Muscle of leg (tissue), 11 donors: Measurements from ENCODE around the gene TNNC2. TPM values are rescaled to one million over a fixed set of nuclear protein-coding genes. Genes with fewer than 3 reads are reported as not detected.

Source experiments
- DNase-seq: peaks from one replicate; pipeline ENCODE4 v3.0.0; 2013
- H3K27ac ChIP-seq: one replicate; pipeline ENCODE4 v1.5.1; 2013; ENCODE audit warnings: mild to moderate bottlenecking, low read length, control low read depth
- H3K27me3 ChIP-seq: one replicate; pipeline ENCODE4 v1.6.1; 2013; ENCODE audit warnings: low read length; ENCODE audit not compliant: control insufficient read depth, insufficient read depth
- H3K36me3 ChIP-seq: one replicate; pipeline ENCODE4 v1.6.1; 2013; ENCODE audit warnings: low read length; ENCODE audit not compliant: control insufficient read depth, insufficient read depth
- H3K4me1 ChIP-seq: one replicate; pipeline ENCODE4 v1.6.1; 2013; ENCODE audit warnings: low read length; ENCODE audit not compliant: control insufficient read depth, insufficient read depth
- H3K4me3 ChIP-seq: one replicate; pipeline ENCODE4 v1.5.1; 2013; ENCODE audit warnings: low read length, control low read depth
- H3K9me3 ChIP-seq: replicated peaks from 2 replicates; pipeline ENCODE4 v1.6.1; 2013; ENCODE audit warnings: low read depth, low read length; ENCODE audit not compliant: control insufficient read depth
- WGBS: methylation state at CpG from one replicate; pipeline ENCODE4 v1.1.5; 2013; ENCODE audit warnings: missing lambda C conversion rate; ENCODE audit not compliant: insufficient coverage; 5-methylcytosine and 5-hydroxymethylcytosine counted together
- polyA plus RNA-seq, 8 donors: library from polyadenylated mRNA; unstranded; fragments of 120-200 nt; gene quantifications; one replicate each; pipeline versions ENCODE4 v1.2.1 to v1.2.3, GENCODE V29; 2013; ENCODE audit warnings: inconsistent platforms in 1 of 8, low replicate concordance in 1 of 8; ENCODE audit not compliant: insufficient read length in 8 of 8, insufficient read depth in 1 of 8
- total RNA-seq: library from RNA; stranded (reverse); fragments of 120-200 nt; gene quantifications from one replicate; pipeline ENCODE4 v1.2.4, GENCODE V29; 2013

Gene TNNC2
- total and polyA plus RNA-seq, 9 donors, result 3,151 to 8,511 (median 6,530) TPM

DNA sequence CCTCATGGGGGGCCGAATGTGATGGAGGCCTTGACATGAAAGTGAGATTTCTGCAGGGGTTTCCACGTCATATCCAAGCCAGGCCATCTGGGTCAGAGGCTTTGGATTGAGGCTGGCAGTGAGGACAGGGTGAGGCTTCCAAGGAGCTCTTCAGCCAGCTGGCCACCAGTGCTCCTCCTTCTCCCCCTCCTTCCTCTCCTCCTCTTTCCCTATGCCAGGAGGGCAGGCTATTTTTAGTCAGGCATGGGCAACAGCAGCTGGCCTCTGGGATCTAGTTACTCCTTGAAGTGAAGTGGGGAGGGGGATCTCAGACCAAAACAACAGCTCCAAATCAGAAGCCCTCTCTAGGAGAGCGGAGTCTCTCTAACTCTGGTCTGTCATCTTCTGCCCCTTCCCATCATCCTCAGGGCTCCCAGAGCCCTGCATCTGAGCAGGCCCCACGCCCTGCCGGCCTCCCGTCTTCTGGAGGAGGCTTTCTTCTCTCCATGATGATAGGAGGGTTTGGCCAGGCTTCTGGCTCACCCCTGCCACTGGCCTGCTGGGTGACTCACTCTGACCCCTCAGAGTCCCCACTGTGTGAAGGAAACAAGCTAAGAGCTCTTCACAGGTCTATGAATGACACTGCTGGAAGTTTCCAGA, 612 bp downstream of the TNNC2 start:
- WGBS, result 33% methylated on average over 1 of the region's 6 CpGs
- no peaks in the 10 kb centered on the region for H3K9me3 ChIP-seq
- peak overlapping the region; percentile 96 for H3K27ac ChIP-seq
- H3K36me3 ChIP-seq, result peaks cover 27% of the 10 kb centered on the region
- peaks cover 51% of the 10 kb centered on the region for H3K4me1 ChIP-seq
- peak overlapping the region; percentile 57 for H3K4me3 ChIP-seq
- DNase-seq, result peak; percentile 86
- peaks cover 24% of the 10 kb centered on the region for H3K27me3 ChIP-seq

DNA sequence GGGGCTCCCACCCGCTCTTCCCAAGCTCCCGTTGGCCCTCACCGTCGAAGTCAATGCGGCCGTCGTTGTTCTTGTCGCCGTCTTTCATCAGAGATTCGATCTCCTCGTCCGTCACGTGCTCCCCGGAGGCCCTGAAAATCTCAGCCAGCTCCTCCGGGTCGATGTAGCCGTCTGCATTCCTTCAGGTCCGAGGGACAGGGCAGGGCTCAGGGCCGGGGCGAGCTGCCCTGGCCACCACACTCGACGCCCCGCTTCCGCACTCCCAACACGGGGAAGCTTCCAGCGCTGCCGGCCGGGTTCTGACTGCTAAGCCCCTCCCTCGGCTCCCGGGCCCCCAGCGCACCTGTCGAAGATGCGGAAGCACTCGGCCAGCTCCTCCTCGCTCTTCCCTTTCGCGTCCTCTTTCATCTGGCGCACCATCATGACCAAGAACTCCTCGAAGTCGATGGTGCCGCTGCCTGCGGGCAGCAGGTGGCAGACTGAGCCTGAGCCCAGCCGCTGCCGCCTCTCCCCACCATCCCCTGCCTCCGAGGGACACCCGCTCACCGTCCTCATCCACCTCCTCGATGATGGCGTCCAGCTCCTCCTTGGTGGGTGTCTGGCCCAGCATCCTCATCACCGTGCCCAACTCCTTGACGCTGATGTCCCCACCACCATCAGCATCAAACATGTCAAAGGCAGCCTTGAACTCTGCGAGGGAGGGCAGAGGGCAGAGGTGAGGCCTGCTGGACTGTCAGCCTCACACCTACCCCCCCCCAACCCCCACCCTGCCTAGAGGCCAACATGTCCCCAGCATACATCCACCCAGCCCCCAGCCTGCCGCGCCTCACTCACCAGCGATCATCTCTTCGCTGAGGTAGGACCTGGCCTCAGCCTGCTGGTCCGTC, 2.9 kb downstream of the TNNC2 start:
- peak overlapping the region; percentile 96 for H3K27ac ChIP-seq
- peak overlapping the region; percentile 57 for H3K4me3 ChIP-seq

DNA sequence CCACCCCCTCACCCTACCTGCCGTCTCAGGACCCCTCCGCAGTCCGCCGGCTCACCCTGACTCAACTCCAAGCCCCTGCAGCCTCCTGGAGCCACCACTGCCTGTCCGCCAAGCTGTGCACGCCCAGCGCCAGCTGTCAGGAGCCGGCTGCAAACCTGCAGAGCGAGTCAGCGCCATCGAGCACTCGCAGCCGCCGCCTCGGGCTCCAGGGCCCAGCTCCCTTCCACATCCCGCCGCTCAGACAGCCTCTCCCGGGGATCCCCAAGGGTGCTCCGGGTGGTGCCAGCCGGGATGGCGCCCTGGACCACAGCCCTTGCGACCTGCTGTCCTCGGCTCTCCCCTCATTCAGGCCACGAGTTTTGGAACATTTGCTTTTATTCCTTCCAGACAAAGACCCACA, 4.3 kb downstream of the TNNC2 start:
- 5% methylated on average over 24 of the region's 24 CpGs for WGBS
- H3K4me3 ChIP-seq, result peak overlapping the region; percentile 57
- peaks cover 24% of the 10 kb centered on the region for H3K27me3 ChIP-seq
- H3K4me1 ChIP-seq, result peaks cover 31% of the 10 kb centered on the region
- H3K27ac ChIP-seq, result peak overlapping the region; percentile 71
- H3K36me3 ChIP-seq, result peaks cover 44% of the 10 kb centered on the region
- H3K9me3 ChIP-seq, result no peaks in the 10 kb centered on the region
- DNase-seq, result no peak

More for the DNA sequence above, 2.9 kb downstream of the TNNC2 start:
- Histone ChIP-seq H3K27me3 (peaks cover 24% of the 10 kb centered on the region), H3K9me3 (no peaks in the 10 kb centered on the region), H3K4me1 (peaks cover 44% of the 10 kb centered on the region), H3K36me3 (peaks cover 36% of the 10 kb centered on the region)
- 16% methylated on average over 55 of the region's 57 CpGs for WGBS
- DNase-seq, result peak; percentile 50

DNA sequence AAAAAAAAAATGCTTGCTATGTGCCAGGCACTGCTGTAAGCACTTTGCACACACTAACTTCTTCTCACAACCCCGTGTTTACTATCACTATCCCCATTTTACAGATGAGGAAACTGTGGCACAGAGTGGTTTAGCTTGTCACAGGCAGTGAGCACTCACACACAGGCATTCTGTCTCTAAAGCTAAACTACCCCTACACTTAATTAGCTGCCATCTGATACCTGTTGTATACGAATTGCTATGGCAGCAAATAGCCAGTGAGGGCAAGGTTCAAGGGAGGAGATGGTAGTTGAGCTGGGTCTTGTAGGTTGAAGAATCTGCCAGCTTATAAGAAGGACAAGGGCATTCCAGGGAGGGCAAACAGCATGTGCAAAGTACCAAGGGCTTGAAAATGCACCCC, 5.2 kb downstream of the TNNC2 start:
- peaks cover 27% of the 10 kb centered on the region for H3K4me1 ChIP-seq
- no peak overlapping the region for H3K27ac ChIP-seq
- DNase-seq, result no peak
- H3K36me3 ChIP-seq, result peaks cover 50% of the 10 kb centered on the region
- whole genome bisulfite sequencing, result 60% methylated on average over 1 of the region's 2 CpGs
- H3K4me3 ChIP-seq, result no peak overlapping the region
- H3K27me3 ChIP-seq, result peaks cover 24% of the 10 kb centered on the region
- no peaks in the 10 kb centered on the region for H3K9me3 ChIP-seq

DNA sequence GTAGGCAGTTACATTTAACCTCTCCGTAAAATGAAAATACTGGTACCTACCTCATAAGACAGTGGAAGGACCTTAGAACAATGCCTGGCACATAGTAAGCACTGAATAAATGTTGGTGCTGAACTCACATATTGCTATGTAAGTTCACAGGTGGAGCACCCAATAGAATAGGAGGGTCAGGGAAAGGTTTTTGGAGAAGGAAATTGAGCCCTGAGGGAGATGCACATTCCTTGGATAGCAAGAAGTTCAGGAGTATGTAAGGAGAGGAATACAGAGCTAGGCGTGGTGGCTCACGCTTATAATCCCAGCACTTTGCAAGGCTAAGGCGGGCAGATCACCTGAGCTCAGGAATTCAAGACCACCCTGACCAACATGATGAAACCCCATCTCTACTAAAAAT, 7.6 kb downstream of the TNNC2 start:
- Histone ChIP-seq H3K4me1 (peaks cover 22% of the 10 kb centered on the region), H3K27me3 (peaks cover 24% of the 10 kb centered on the region), H3K9me3 (no peaks in the 10 kb centered on the region), H3K4me3 (no peak overlapping the region), H3K36me3 (peaks cover 56% of the 10 kb centered on the region), H3K27ac (no peak overlapping the region)
- no peak for DNase-seq
- WGBS, result no CpG with 5 or more reads among the region's 4 CpGs

DNA sequence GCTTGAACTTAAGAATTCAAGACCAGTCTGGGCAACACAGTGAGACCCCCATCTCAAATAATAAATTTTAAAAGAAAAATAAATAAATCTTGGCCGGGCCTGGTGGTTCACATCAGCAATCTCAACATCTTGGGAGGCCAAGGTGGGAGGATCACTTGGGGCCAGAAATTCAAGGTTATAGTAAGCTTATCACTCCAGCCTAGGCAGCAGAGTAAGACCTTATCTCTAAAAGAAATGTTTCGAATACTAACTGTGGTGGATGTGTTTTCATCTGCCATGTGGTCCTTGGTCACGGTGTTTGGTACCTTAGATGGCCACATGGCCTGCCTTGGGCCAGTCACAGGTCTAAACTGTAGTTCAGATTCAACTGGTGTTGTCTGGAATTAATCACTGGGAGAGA, 8.9 kb downstream of the TNNC2 start:
- H3K27ac ChIP-seq, result peak overlapping the region; percentile 38
- peaks cover 51% of the 10 kb centered on the region for H3K36me3 ChIP-seq
- 75% methylated on average over 2 of the region's 3 CpGs for WGBS
- H3K4me1 ChIP-seq, result peaks cover 23% of the 10 kb centered on the region
- H3K27me3 ChIP-seq, result peaks cover 12% of the 10 kb centered on the region
- DNase-seq, result no peak
- no peaks in the 10 kb centered on the region for H3K9me3 ChIP-seq
- H3K4me3 ChIP-seq, result no peak overlapping the region

DNA sequence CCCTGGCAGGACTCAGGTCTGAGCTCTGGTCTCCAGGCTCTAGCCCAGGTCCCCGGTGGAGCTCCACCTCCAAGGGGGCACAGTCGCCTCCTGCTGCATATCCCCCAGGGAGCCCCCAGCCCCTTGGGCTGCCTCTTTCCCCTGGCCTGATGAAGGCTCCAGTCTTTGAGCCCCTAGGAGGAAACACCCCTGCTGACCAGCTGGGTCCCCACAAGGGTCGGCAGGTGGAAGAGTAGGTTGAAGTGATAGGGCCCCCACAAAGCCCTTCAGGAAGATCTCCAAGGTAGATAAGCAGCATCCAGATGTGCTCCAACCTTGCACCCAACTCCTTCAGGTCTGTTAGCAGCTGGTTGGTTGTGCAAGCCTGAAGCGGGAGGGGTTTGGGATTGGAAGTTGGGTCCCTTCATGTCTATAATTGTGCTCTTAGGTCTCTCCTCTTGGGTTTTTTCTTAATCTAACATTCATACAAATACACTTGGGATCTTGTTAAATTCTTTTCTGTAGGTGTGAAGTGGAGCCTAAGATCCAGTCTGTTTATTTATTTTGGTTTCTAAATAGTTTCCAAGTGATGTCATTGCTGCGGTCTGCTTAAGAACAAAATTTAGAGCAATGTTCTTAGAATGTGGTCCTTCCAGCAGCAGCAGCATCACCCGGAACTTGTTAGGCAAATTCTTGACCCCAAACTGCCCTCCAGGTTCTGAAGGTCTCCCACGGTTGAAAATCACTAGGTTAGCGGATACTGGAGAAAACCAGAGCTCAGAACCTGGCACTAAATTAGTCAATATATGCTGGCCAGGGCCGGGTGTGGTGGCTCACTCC, 9.5 kb downstream of the TNNC2 start:
- Histone ChIP-seq H3K27ac (peak overlapping the region; percentile 42), H3K36me3 (peaks cover 44% of the 10 kb centered on the region), H3K4me3 (no peak overlapping the region), H3K4me1 (peaks cover 23% of the 10 kb centered on the region), H3K9me3 (no peaks in the 10 kb centered on the region), H3K27me3 (peaks cover 6% of the 10 kb centered on the region)
- WGBS, result 53% methylated on average over 3 of the region's 9 CpGs
- DNase-seq, result no peak

DNA sequence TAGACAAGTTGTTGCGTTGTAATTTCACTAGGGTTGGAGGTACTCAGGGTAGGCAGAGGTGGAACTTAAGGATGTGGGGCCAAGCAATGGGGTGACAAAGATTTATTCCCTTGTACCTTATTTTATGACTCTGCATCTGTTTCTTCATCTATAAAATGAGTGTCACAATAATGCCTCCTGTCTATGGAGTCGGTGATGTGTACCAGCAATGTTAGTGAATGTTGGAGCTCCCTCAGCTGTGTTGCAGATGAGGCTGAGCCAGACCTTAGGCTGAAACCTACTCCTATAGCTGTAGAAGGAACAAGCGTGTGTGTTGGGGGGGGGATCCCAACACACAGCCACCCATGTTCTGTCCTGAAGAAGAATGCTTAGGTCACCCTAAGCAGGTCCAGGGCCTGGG, 10.2 kb downstream of the TNNC2 start:
- Histone ChIP-seq H3K4me3 (no peak overlapping the region), H3K36me3 (peaks cover 38% of the 10 kb centered on the region), H3K27ac (peak overlapping the region; percentile 42), H3K27me3 (peaks cover under 1% of the 10 kb centered on the region), H3K4me1 (peaks cover 22% of the 10 kb centered on the region), H3K9me3 (no peaks in the 10 kb centered on the region)
- no peak for DNase-seq
- WGBS, result 100% methylated on average over 1 of the region's 3 CpGs

DNA sequence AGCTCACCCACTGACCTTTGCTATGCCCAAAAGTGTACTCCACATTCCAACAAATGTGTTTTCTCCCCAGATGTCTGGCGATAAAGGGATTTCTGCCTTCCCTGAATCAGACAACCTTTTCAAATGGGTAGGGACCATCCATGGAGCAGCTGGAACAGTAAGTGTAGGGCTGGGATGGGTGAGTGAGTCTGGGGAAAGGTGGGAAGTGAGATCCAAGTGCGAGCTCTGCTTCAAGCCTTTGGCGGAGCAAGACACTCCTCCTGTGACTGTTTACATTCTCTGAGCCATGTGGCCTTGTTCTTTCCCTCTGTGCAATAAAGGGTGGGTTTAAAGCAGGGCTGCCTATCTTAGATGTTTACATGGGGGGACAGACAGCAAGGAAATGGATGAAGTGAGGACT, 12.8 kb downstream of the TNNC2 start:
- Histone ChIP-seq H3K36me3 (peaks cover 50% of the 10 kb centered on the region), H3K27me3 (no peaks in the 10 kb centered on the region), H3K27ac (no peak overlapping the region), H3K4me1 (peaks cover 26% of the 10 kb centered on the region), H3K9me3 (no peaks in the 10 kb centered on the region), H3K4me3 (no peak overlapping the region)
- DNase-seq, result no peak
- WGBS, result 51% methylated on average over 2 of the region's 3 CpGs

DNA sequence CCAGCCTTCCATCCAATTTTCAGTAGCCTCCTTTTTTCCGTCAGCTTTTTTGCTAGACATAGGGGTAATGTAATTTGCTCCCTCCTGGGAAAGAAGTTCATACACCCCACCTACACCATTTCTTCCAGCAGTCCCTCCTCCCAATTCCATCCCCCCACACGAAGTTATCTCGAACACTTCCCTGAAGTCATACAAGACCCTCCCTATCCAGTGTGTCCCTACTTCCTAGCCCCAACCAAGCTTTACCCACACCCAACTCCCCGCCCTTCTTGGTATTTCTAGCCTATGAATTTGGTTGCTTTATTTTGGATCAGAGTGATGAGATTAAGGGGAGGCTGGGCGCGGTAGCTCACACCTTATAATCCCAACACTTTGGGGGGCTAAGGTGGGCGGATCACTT, 13.6 kb downstream of the TNNC2 start:
- Histone ChIP-seq H3K27ac (no peak overlapping the region), H3K9me3 (no peaks in the 10 kb centered on the region), H3K4me3 (peak overlapping the region; percentile 79), H3K27me3 (no peaks in the 10 kb centered on the region), H3K4me1 (peaks cover 26% of the 10 kb centered on the region), H3K36me3 (peaks cover 54% of the 10 kb centered on the region)
- 11% methylated on average over 2 of the region's 7 CpGs for WGBS
- no peak for DNase-seq
